HepG2 (cell line): ENCODE results near the gene OCSTAMP. TPM values are rescaled to one million over a fixed set of nuclear protein-coding genes. Genes with fewer than 3 reads are reported as not detected.

Source experiments
- GABPA ChIP-seq, 2 experiments: IDR thresholded peaks; 2 replicates each; pipeline ENCODE4 v1.6.1; 2011 to 2016; ENCODE audit warnings: low read depth in 2 of 2, low read length in 1 of 2, missing biosample characterization in 1 of 2, missing genetic modification characterization in 1 of 2
- GTF3A ChIP-seq: sonication (generic); formaldehyde crosslinking; conservative IDR thresholded peaks from 2 replicates; pipeline ENCODE4 v1.4.0; 2020; ENCODE audit warnings: mild to moderate bottlenecking, missing genetic modification reagents
- HMG20A ChIP-seq: IDR thresholded peaks from 2 replicates; pipeline ENCODE4 v1.6.1; 2016; ENCODE audit warnings: borderline replicate concordance
- IKZF1 ChIP-seq: fragments of 450-650 bp; IDR thresholded peaks from 2 replicates; pipeline ENCODE4 v1.7.1; 2016
- LCORL ChIP-seq, 2 experiments: fragments of 450-650 bp in 1 of 2; sonication (generic) in 1 of 2; formaldehyde crosslinking in 1 of 2; IDR thresholded peaks; 2 replicates each; pipeline versions ENCODE4 v1.5.0 to v1.6.1; 2017 to 2020; ENCODE audit warnings: antibody characterized with exemption in 1 of 2, missing genetic modification reagents in 1 of 2
- NBN ChIP-seq: fragments of 450-650 bp; conservative IDR thresholded peaks from 2 replicates; pipeline ENCODE4 v1.6.1; 2017
- NCOA2 ChIP-seq: sonication (generic); formaldehyde crosslinking; IDR thresholded peaks from 2 replicates; pipeline ENCODE4 v1.8.0; 2022; ENCODE audit warnings: inconsistent platforms
- PAXIP1 ChIP-seq: sonication (generic); formaldehyde crosslinking; conservative IDR thresholded peaks from 2 replicates; pipeline ENCODE4 v1.4.0; 2020; ENCODE audit warnings: mild to moderate bottlenecking, missing genetic modification reagents, moderate library complexity
- POGZ ChIP-seq: sonication (generic); formaldehyde crosslinking; IDR thresholded peaks from 2 replicates; pipeline ENCODE4 v1.4.0; 2020; ENCODE audit warnings: mild to moderate bottlenecking, missing genetic modification reagents
- TSC22D2 ChIP-seq: sonication (generic); formaldehyde crosslinking; IDR thresholded peaks from 2 replicates; pipeline ENCODE4 v1.5.1; 2020; ENCODE audit warnings: missing genetic modification reagents, mild to moderate bottlenecking, borderline replicate concordance
- U2AF1 ChIP-seq: fragments of 200-400 bp; formaldehyde crosslinking; optimal IDR thresholded peaks from 2 replicates; pipeline ENCODE3; 2017; ENCODE audit warnings: mild to moderate bottlenecking, low read depth, low read length
- USF2 ChIP-seq, 2 experiments: sonication (generic) in 1 of 2; formaldehyde crosslinking in 1 of 2; IDR thresholded peaks; 2 replicates each; pipeline versions ENCODE4 v1.5.1 to v1.6.1; 2011 to 2020; ENCODE audit warnings: borderline replicate concordance in 1 of 2, low read depth in 1 of 2, low read length in 1 of 2, mild to moderate bottlenecking in 1 of 2, missing genetic modification reagents in 1 of 2, moderate library complexity in 1 of 2
- ZNF33A ChIP-seq: sonication (generic); formaldehyde crosslinking; IDR thresholded peaks from 2 replicates; pipeline ENCODE4 v1.5.1; 2020; ENCODE audit warnings: missing genetic modification reagents, mild to moderate bottlenecking, moderate library complexity, borderline replicate concordance
- ZNF350 ChIP-seq: sonication (generic); formaldehyde crosslinking; IDR thresholded peaks from 2 replicates; pipeline ENCODE4 v1.4.0; 2020; ENCODE audit warnings: mild to moderate bottlenecking, low read depth, missing genetic modification reagents, borderline replicate concordance
- ZNF460 ChIP-seq: sonication (generic); formaldehyde crosslinking; IDR thresholded peaks from 2 replicates; pipeline ENCODE4 v1.5.1; 2020; ENCODE audit warnings: missing genetic modification reagents, mild to moderate bottlenecking, borderline replicate concordance
- ZSCAN30 ChIP-seq: sonication (generic); formaldehyde crosslinking; IDR thresholded peaks from 2 replicates; pipeline ENCODE4 v1.5.0; 2020; ENCODE audit warnings: mild to moderate bottlenecking, missing genetic modification reagents
- polyA plus RNA-seq, 8 experiments: library from polyadenylated mRNA; depleted of rRNA in 3 of 8; stranded (reverse) in 7 of 8; unstranded in 1 of 8; fragments of >200 nt; fragmentation: Illumina TruSeq in 4 of 8; extraction: Trizol in 4 of 8; gene quantifications; 2 replicates each; pipeline versions ENCODE4 v1.2.1 to v1.2.3, GENCODE V29; 2011 to 2016; ENCODE audit warnings: low read depth in 4 of 8, missing spikeins in 1 of 8, mixed read lengths in 1 of 8; ENCODE audit not compliant: insufficient read depth in 1 of 8
- total RNA-seq, 5 experiments: library from RNA; depleted of rRNA; stranded (reverse); fragments of >200 nt; fragmentation: Illumina TruSeq; extraction: Trizol; gene quantifications; 2 replicates each; pipeline ENCODE4 v1.2.3, GENCODE V29; 2016; ENCODE audit warnings: low read depth in 1 of 5

Gene OCSTAMP
- total and polyA plus RNA-seq, 2 of the 13 experiments (the other 11 are each of a cell fraction or from before 2014, with no cell fraction given), result not detected

GRCh38 chr20:46512943-46513844 lies 37.3 kb downstream of the OCSTAMP start, which contains the start of gene ZNF334 (continued):
- TF ChIP-seq PAXIP1 (CRISPR knock-in tag) (no peak), TSC22D2 (CRISPR knock-in tag) (no peak), GTF3A (no peak), USF2 (IDR thresholded peaks at IDR 0.05; ENCODE audit: low read depth, low read length) (no peak), USF2 (CRISPR knock-in tag; IDR thresholded peaks at IDR 0.05; ENCODE audit: borderline replicate concordance) (no peak), ZNF460 (no peak), LCORL (IDR thresholded peaks at IDR 0.05) (no peak), LCORL (CRISPR knock-in tag; IDR thresholded peaks at IDR 0.05) (peak; percentile 56; the same call in 1 of the 2 replicates), U2AF1 (no peak), NCOA2 (CRISPR knock-in tag) (no peak), ZSCAN30 (peak; percentile 57; the same call in 1 of the 2 replicates), POGZ (CRISPR knock-in tag) (peak; percentile 18; the same call in 1 of the 2 replicates), HMG20A (CRISPR knock-in tag) (0 out of 2 replicates have a peak, but pooled peaks have one; percentile 12), IKZF1 (no peak), ZNF350 (peak; percentile 28; the same call in 1 of the 2 replicates), NBN (no peak), ZNF33A (no peak), GABPA (IDR thresholded peaks at IDR 0.05; ENCODE audit: low read depth, low read length) (peak; percentile 77), GABPA (CRISPR knock-in tag; IDR thresholded peaks at IDR 0.05; ENCODE audit: low read depth) (peak; percentile 93)
